Transverse colon (tissue), 4 donors: Measurements from ENCODE around the gene MYO16. TPM values are rescaled to one million over a fixed set of nuclear protein-coding genes. Genes with fewer than 3 reads are reported as not detected.

Source experiments
- DNase-seq: peaks from one replicate; pipeline ENCODE4 v3.0.0-alpha.2; 2019
- H3K27ac ChIP-seq, 4 donors: fragments of 200-600 bp; sonication (generic); 2 replicates each; pipeline ENCODE4 v1.5.1; 2016 to 2018; ENCODE audit warnings: inconsistent platforms in 4 of 4
- H3K27me3 ChIP-seq: fragments of 200-600 bp; sonication (generic); 2 replicates; pipeline ENCODE4 v1.5.1; 2017; ENCODE audit warnings: inconsistent platforms
- H3K36me3 ChIP-seq, 4 donors: fragments of 200-600 bp; sonication (generic); 2 replicates each; pipeline ENCODE4 v1.5.1; 2017 to 2019; ENCODE audit warnings: inconsistent platforms in 4 of 4
- H3K4me1 ChIP-seq, 4 donors: fragments of 200-600 bp; sonication (generic); 2 replicates each; pipeline ENCODE4 v1.5.1; 2017 to 2020; ENCODE audit warnings: inconsistent platforms in 4 of 4
- H3K4me3 ChIP-seq, 4 donors: fragments of 200-600 bp; sonication (generic); 1 replicate in 1 of 4; 2 replicates in 3 of 4; pipeline versions ENCODE4 v1.5.1 to v1.6.1; 2017 to 2019; ENCODE audit warnings: inconsistent platforms in 4 of 4
- H3K9me3 ChIP-seq, 2 donors: fragments of 200-600 bp; sonication (generic); 2 replicates each; pipeline ENCODE4 v1.5.1; 2017 to 2019; ENCODE audit warnings: inconsistent platforms in 2 of 2
- CTCF ChIP-seq, 5 experiments: fragments of 200-600 bp in 3 of 5; fragments of 450-650 bp in 2 of 5; sonication (generic) in 3 of 5; IDR thresholded peaks; 1 replicate in 2 of 5; 2 replicates in 3 of 5; pipeline ENCODE4 v1.5.1; 2016 to 2017; ENCODE audit warnings: antibody characterized with exemption in 5 of 5, inconsistent platforms in 3 of 5, mild to moderate bottlenecking in 2 of 5, moderate library complexity in 1 of 5
- EP300 ChIP-seq: sonication (generic); formaldehyde crosslinking; IDR thresholded peaks from one replicate; pipeline ENCODE4 v1.6.1; 2017; ENCODE audit warnings: antibody characterized with exemption, low read depth
- POLR2A ChIP-seq: fragments of 450-650 bp; IDR thresholded peaks from one replicate; pipeline ENCODE4 v1.6.1; 2016; ENCODE audit warnings: antibody characterized with exemption, mild to moderate bottlenecking, moderate library complexity
- POLR2AphosphoS5 ChIP-seq, 3 donors: sonication (generic); formaldehyde crosslinking; IDR thresholded peaks; one replicate each; pipeline ENCODE4 v1.6.1; 2016; ENCODE audit warnings: antibody characterized with exemption in 3 of 3
- WGBS, 2 donors: methylation state at CpG; one replicate each; pipeline ENCODE4 v1.1.5; 2018; ENCODE audit warnings: low coverage in 1 of 2; 5-methylcytosine and 5-hydroxymethylcytosine counted together
- in situ Hi-C, 4 donors: fragments of 200-750 bp; cut with MboI; loops; one replicate each; pipeline versions ENCODE4 v1.15.0 to v1.15.1; 2017; ENCODE audit warnings: low sequenced_read_pairs in 3 of 4, low pct_ligation_motif_present in 1 of 4, low pct_unique_long_range_greater_than_20kb in 1 of 4
- intact Hi-C: fragments of 100-400 bp; cut with DNase I; formaldehyde crosslinking; loops from one replicate; pipeline ENCODE4 v1.15.1; 2023; ENCODE audit warnings: low total_unique reads
- total RNA-seq, 4 donors: library from RNA; depleted of rRNA; stranded (reverse); fragments of >200 nt; gene quantifications; one replicate each; pipeline ENCODE4 v1.1.0, GENCODE V29; 2016

Gene MYO16
- total RNA-seq, 4 donors from 2014 or later: under 0.01 to 3.4 TPM; not detected in 2

- H3K4me1 ChIP-seq: no peaks in the 10 kb centered on the region
- 70 to 83% methylated on average over 3 of the region's 3 CpGs for WGBS, 2 donors
- no peaks in the 10 kb centered on the region for H3K9me3 ChIP-seq
- no peak overlapping the region for H3K4me3 ChIP-seq
- in situ Hi-C loops (no loop called here), intact Hi-C loops (no loop called here)
- H3K36me3 ChIP-seq: no peaks in the 10 kb centered on the region
- TF ChIP-seq POLR2A (no peak), CTCF (IDR thresholded peaks at IDR 0.05) (no peak), EP300 (no peak), POLR2AphosphoS5 (IDR thresholded peaks at IDR 0.05) (no peak)
- no peak for DNase-seq
- no peaks in the 10 kb centered on the region for H3K27me3 ChIP-seq
- H3K27ac ChIP-seq: no peak overlapping the region
Observed at GRCh38 chr13:108797354-108797753, 167.9 kb downstream of the MYO16 start.

- no peak overlapping the region for H3K4me3 ChIP-seq
- no peaks in the 10 kb centered on the region for H3K9me3 ChIP-seq
- no peaks in the 10 kb centered on the region for H3K4me1 ChIP-seq
- H3K27ac ChIP-seq: no peak overlapping the region
- no peak for TF ChIP-seq POLR2A
- TF ChIP-seq EP300: no peak
- TF ChIP-seq CTCF (IDR thresholded peaks at IDR 0.05): no peak
- TF ChIP-seq POLR2AphosphoS5 (IDR thresholded peaks at IDR 0.05): no peak
- no peak for DNase-seq
- H3K36me3 ChIP-seq: no peaks in the 10 kb centered on the region
- no peaks in the 10 kb centered on the region for H3K27me3 ChIP-seq
- intact Hi-C loops: no loop called here
- in situ Hi-C loops: no loop called here
Observed at GRCh38 chr13:108807841-108808240, 178.4 kb downstream of the MYO16 start.

GRCh38 chr13:108812165-108812564 lies 182.8 kb downstream of the MYO16 start:
- no peak for DNase-seq
- H3K27ac ChIP-seq: no peak overlapping the region
- in situ Hi-C loops (no loop called here), intact Hi-C loops (no loop called here)
- no peaks in the 10 kb centered on the region for H3K36me3 ChIP-seq
- H3K9me3 ChIP-seq: no peaks in the 10 kb centered on the region
- TF ChIP-seq EP300: no peak
- TF ChIP-seq CTCF (IDR thresholded peaks at IDR 0.05): no peak
- TF ChIP-seq POLR2AphosphoS5 (IDR thresholded peaks at IDR 0.05): no peak
- no peak for TF ChIP-seq POLR2A
- 91 to 100% methylated on average over 5 of the region's 5 CpGs for WGBS, 2 donors
- peaks cover 0 to 5% (median 2%) of the 10 kb centered on the region in 4 donors for H3K4me1 ChIP-seq
- no peaks in the 10 kb centered on the region for H3K27me3 ChIP-seq
- H3K4me3 ChIP-seq: no peak overlapping the region

GRCh38 chr13:108812661-108813060 lies 183.2 kb downstream of the MYO16 start:
- Histone ChIP-seq H3K4me3 (no peak overlapping the region), H3K27me3 (no peaks in the 10 kb centered on the region), H3K4me1 (peaks cover 0 to 5% (median 2%) of the 10 kb centered on the region in 4 donors), H3K36me3 (no peaks in the 10 kb centered on the region), H3K27ac (no peak overlapping the region), H3K9me3 (no peaks in the 10 kb centered on the region)
- in situ Hi-C loops: no loop called here
- intact Hi-C loops: no loop called here
- WGBS, 2 donors: 83 to 86% methylated on average over 1 to 2 of the region's 2 CpGs
- DNase-seq: no peak
- TF ChIP-seq EP300 (no peak), POLR2A (no peak), POLR2AphosphoS5 (IDR thresholded peaks at IDR 0.05) (no peak), CTCF (IDR thresholded peaks at IDR 0.05) (no peak)
